Measurements from ENCODE around the gene GRN.

DNA sequence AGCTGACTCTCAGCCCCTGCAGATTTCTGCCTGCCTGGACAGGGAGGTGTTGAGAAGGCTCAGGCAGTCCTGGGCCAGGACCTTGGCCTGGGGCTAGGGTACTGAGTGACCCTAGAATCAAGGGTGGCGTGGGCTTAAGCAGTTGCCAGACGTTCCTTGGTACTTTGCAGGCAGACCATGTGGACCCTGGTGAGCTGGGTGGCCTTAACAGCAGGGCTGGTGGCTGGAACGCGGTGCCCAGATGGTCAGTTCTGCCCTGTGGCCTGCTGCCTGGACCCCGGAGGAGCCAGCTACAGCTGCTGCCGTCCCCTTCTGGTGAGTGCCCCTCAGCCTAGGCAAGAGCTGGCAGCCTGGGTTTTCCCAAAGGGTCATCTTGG, 3.9 kb downstream of the GRN start:
- TF ChIP-seq YY1 (IDR thresholded peaks at IDR 0.05; ENCODE audit: insufficient read depth, insufficient read length) (no peak), ZNF274 (IDR thresholded peaks at IDR 0.05; ENCODE audit: low read depth, low read length) (no peak), SUZ12 (IDR thresholded peaks at IDR 0.05; ENCODE audit: extremely low read depth, insufficient read depth, insufficient read length) (no peak)
